Chondrocyte (in vitro differentiated cells): Measurements from ENCODE around the gene GABBR2. TPM values are rescaled to one million over a fixed set of nuclear protein-coding genes. Genes with fewer than 3 reads are reported as not detected.

ENCODE experiments used
- DNase-seq: peaks from one replicate; pipeline ENCODE4 v3.0.0; 2021; ENCODE audit warnings: mixed read lengths, low spot score
- H3K27ac Mint-ChIP-seq: one replicate; pipeline ENCODE4 v1.8.0; 2021; ENCODE audit warnings: mild to moderate bottlenecking, moderate library complexity, mixed read lengths; ENCODE audit not compliant: unreplicated experiment
- H3K27me3 Mint-ChIP-seq: 2 replicates; pipeline ENCODE4 v1.8.0; 2021; ENCODE audit warnings: low read depth, mixed read lengths
- H3K36me3 Mint-ChIP-seq: 2 replicates; pipeline ENCODE4 v1.8.0; 2021; ENCODE audit warnings: low read depth, mixed read lengths
- H3K4me1 Mint-ChIP-seq: 2 replicates; pipeline ENCODE4 v1.8.0; 2021; ENCODE audit warnings: low read depth, mild to moderate bottlenecking, mixed read lengths
- H3K4me3 Mint-ChIP-seq: one replicate; pipeline ENCODE4 v1.8.0; 2021; ENCODE audit warnings: mild to moderate bottlenecking, moderate library complexity, mixed read lengths; ENCODE audit not compliant: unreplicated experiment
- H3K9me3 Mint-ChIP-seq: 2 replicates; pipeline ENCODE4 v1.8.0; 2021; ENCODE audit warnings: low read depth, mixed read lengths
- total RNA-seq: library from RNA; stranded (reverse); gene quantifications from 3 replicates; pipeline ENCODE4 v1.2.1, GENCODE V29; 2021
- TF ChIP-seq, protein P1 (sequence below): fragments of 200-600 bp; sonication (generic); IDR thresholded peaks from 2 replicates; pipeline ENCODE4 v1.5.0; 2021; ENCODE audit warnings: antibody characterized with exemption, mild to moderate bottlenecking, moderate library complexity

The GABBR2 gene
- total RNA-seq, 1 donor from 2014 or later = 0.12 TPM

DNA sequence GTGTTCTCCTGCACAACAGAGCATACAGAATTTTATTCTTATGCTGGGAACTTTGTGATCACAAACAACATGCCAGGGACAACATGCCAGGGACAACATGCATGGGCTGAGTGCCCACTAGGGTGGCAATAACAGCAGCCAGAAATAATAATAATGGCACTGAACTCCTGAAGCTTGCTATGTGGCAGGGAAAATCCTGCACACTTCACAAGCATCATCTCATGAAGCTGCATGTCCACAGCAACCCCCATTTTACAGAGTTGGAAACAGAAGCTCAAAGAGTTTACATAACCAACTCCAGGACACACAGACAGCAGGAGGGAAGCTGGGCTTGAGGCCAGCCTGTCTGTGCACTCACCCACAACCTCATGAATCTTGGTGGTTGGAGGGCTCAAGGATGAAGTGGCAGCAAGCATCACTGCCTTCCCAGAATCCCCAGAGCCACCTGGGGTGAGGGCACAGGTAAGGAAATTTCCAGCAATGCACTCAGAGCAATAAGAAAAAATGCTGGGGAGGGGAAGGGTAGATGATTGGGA, 111.4 kb downstream of the GABBR2 start:
- H3K4me1 Mint-ChIP-seq = no peaks in the 10 kb centered on the region
- peaks cover 19% of the 10 kb centered on the region for H3K27me3 Mint-ChIP-seq
- no peaks in the 10 kb centered on the region for H3K9me3 Mint-ChIP-seq
- no peak overlapping the region for H3K4me3 Mint-ChIP-seq
- DNase-seq = no peak
- TF ChIP-seq, protein P1, sequence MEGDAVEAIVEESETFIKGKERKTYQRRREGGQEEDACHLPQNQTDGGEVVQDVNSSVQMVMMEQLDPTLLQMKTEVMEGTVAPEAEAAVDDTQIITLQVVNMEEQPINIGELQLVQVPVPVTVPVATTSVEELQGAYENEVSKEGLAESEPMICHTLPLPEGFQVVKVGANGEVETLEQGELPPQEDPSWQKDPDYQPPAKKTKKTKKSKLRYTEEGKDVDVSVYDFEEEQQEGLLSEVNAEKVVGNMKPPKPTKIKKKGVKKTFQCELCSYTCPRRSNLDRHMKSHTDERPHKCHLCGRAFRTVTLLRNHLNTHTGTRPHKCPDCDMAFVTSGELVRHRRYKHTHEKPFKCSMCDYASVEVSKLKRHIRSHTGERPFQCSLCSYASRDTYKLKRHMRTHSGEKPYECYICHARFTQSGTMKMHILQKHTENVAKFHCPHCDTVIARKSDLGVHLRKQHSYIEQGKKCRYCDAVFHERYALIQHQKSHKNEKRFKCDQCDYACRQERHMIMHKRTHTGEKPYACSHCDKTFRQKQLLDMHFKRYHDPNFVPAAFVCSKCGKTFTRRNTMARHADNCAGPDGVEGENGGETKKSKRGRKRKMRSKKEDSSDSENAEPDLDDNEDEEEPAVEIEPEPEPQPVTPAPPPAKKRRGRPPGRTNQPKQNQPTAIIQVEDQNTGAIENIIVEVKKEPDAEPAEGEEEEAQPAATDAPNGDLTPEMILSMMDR = no peak
- H3K36me3 Mint-ChIP-seq = no peaks in the 10 kb centered on the region
- no peak overlapping the region for H3K27ac Mint-ChIP-seq

DNA sequence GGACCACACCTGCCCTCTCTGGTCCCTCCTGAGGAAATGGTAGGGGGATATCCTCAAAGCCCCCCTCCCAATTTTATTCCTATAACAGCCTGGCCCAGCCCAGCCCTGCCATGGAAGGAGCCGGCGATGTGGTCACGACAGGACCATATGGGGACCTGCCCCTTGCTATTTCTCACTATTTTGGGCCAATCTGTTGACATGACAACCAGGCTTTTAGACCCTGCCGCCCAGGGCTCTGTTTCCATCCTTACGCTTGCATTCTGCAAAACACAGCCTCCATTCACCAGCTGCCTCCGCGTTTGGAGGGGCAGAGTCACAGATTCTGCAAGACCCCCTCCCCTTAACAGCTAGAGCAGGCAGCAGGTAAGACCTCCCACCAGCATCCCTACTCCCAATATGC, 112.2 kb downstream of the GABBR2 start:
- no peak overlapping the region for H3K4me3 Mint-ChIP-seq
- H3K36me3 Mint-ChIP-seq = no peaks in the 10 kb centered on the region
- H3K4me1 Mint-ChIP-seq = no peaks in the 10 kb centered on the region
- no peak overlapping the region for H3K27ac Mint-ChIP-seq
- no peak for DNase-seq
- H3K27me3 Mint-ChIP-seq = peaks cover 18% of the 10 kb centered on the region
- no peaks in the 10 kb centered on the region for H3K9me3 Mint-ChIP-seq
- TF ChIP-seq, protein P1 = no peak

DNA sequence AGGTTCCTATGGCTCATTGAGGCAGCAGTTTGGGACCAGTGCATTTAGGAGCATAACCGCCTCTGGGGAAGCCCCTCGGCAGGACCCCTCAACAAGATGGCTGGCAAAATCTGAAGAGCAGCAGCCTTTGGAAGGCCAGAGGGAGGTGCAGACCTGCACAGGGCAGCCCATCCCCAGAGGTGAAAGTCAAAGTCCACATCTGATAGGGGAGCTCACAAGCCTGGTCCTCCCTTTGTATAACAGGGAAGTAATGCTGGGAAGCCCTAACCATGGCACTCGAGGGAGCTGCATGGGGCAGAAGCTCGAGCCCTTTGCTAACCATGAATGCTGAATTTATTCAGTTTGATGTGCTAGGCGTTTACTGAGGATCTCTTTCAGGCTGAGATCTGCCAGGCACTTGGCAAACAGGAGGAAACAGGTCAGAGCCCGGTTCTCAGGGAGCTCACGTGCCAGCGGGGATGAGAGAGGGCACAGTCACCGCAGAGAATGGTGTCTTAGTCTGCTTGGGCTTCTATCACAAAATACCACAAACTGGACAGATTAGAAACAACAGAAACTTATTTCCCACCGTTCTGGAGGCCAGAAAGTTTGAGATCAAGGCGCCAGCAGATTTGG, 114.1 kb downstream of the GABBR2 start:
- H3K4me1 Mint-ChIP-seq = no peaks in the 10 kb centered on the region
- no peaks in the 10 kb centered on the region for H3K36me3 Mint-ChIP-seq
- TF ChIP-seq, protein P1 = no peak
- no peak overlapping the region for H3K4me3 Mint-ChIP-seq
- peaks cover 19% of the 10 kb centered on the region for H3K27me3 Mint-ChIP-seq
- H3K27ac Mint-ChIP-seq = no peak overlapping the region
- no peaks in the 10 kb centered on the region for H3K9me3 Mint-ChIP-seq
- DNase-seq = no peak

DNA sequence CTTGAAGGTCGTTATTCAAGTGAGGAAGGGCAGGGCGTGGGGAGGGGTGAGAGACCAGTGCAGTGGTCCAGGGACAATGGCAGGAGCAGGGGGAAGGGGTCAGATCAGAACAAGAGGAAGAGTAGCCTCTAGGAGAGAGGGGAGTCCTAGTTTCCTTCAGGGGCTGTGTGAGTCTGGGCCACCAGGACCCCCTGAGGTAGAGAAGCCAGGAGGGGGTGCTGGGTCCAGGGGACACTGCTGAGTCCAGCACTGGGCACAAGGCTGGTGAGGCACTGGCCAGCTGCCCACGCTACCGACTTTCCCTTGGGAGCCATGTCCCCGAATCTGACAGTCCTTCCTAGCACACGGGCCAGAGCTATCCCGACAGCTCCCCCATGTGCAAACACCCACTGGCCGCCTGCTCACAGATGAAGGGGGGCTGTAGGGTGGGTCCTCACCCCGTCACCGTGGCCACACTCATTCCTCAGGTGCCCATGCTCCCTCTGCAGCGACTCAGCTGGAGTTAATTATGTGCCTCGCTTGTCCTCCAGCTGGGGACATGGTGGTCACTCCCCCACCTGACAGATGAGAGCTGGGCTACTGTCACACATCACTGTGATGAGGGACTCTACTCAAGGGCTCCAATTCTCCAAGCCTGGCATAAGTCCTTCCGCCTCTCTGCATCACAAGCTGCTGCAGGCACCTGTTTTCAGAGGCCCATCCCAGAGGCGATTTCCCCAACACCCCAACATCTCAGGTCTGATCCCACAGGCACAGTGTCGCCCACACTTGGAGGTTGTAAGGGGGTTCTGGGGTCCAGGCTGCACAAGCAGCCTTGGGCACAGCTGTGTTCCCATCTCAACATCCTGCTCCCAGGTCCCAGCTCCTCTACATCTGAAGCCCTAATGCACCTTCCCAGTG, 115.1 kb downstream of the GABBR2 start:
- no peaks in the 10 kb centered on the region for H3K36me3 Mint-ChIP-seq

DNA sequence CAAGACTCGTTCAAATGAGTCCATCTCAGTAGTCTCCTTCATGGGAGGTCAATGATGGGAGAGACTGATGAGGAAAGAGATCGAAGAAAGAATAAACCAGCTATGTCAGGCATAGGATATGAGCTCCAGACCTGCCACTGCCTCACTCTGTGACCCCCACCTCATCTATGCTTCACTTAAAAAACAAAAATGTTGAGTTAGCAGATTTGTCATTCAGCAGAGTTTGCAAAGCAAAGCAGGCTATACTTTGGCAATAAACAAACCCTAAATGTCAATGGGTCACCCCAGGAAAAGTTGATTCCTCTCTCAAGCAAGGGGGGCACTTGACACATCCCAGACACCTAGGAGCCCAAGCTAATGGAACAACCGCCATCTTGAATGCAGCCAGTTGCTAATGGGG, 117.0 kb downstream of the GABBR2 start:
- no peak overlapping the region for H3K27ac Mint-ChIP-seq
- H3K27me3 Mint-ChIP-seq = peaks cover 31% of the 10 kb centered on the region
- no peaks in the 10 kb centered on the region for H3K36me3 Mint-ChIP-seq
- H3K4me1 Mint-ChIP-seq = no peaks in the 10 kb centered on the region
- H3K4me3 Mint-ChIP-seq = no peak overlapping the region
- TF ChIP-seq, protein P1 = no peak
- H3K9me3 Mint-ChIP-seq = no peaks in the 10 kb centered on the region
- DNase-seq = no peak

More for the DNA sequence above, 115.1 kb downstream of the GABBR2 start:
- Mint-ChIP-seq H3K27me3 (peaks cover 24% of the 10 kb centered on the region), H3K4me3 (no peak overlapping the region), H3K9me3 (no peaks in the 10 kb centered on the region), H3K4me1 (no peaks in the 10 kb centered on the region), H3K27ac (no peak overlapping the region)
- DNase-seq = no peak
- TF ChIP-seq, protein P1 = no peak
